K562 (cell line): ENCODE results near the gene NEDD8. TPM values are rescaled to one million over a fixed set of nuclear protein-coding genes. Genes with fewer than 3 reads are reported as not detected.

Source experiments
- ATAC-seq: fragments of 200-7000 bp; cut with Tn5 transposase; 3 replicates; pipeline ENCODE4 v1.9.1; 2020; ENCODE audit warnings: moderate library complexity
- BruUV-seq: library from RNA; stranded (reverse); fragments of 400-500 nt; replicated peaks from 2 replicates; lab custom pipeline; 2021; lab: Mats Ljungman, UMichigan
- CTCF ChIA-PET: fragments of 300-600 bp; formaldehyde crosslinking; extraction: SDS; loops from one replicate; lab custom pipeline; 2021; ENCODE audit warnings: low intra/inter-chr PET ratio; lab: Yijun Ruan, JAX
- POLR2A ChIA-PET: fragments of 300-600, 350-650 bp; sonication (Branson Sonifier 250); formaldehyde crosslinking; extraction: SDS; loops from one replicate; lab custom pipeline; 2021; ENCODE audit warnings: antibody characterized with exemption, inconsistent platforms; lab: Yijun Ruan, JAX
- DNase-seq, 4 experiments: peaks; one replicate each; pipeline versions ENCODE4 v3.0.0 to v3.0.0-alpha.2; 2011 to 2018; ENCODE audit warnings: low spot score in 3 of 4, mixed read lengths in 3 of 4; ENCODE audit errors: extremely low read depth in 1 of 4
- FAIRE-seq: peaks from 2 replicates; lab custom pipeline; 2011; peaks lifted over from hg19 to GRCh38; lab: Jason Lieb, UNC
- H2AFZ ChIP-seq: 2 replicates; pipeline ENCODE4 v1.6.0; 2011; ENCODE audit warnings: low read depth, low read length, control low read depth, inconsistent platforms
- H3K27ac ChIP-seq: fragments of 200-600 bp; 3 replicates; pipeline ENCODE4 v1.8.0; 2011; ENCODE audit warnings: low read depth, mild to moderate bottlenecking, control low read depth, inconsistent platforms, low read length, moderate library complexity, mixed read lengths; ENCODE audit errors: extremely low read depth
- H3K27me3 ChIP-seq, 2 experiments: fragments of 300-600 bp in 1 of 2; 2 replicates in 1 of 2; 3 replicates in 1 of 2; pipeline versions ENCODE4 v1.6.0 to v1.8.0; 2011; ENCODE audit warnings: inconsistent platforms in 2 of 2, low read length in 2 of 2, mild to moderate bottlenecking in 1 of 2, mixed read lengths in 1 of 2, moderate library complexity in 1 of 2; ENCODE audit not compliant: control insufficient read depth in 2 of 2, insufficient read depth in 2 of 2
- H3K36me3 ChIP-seq: fragments of 300-600 bp; 3 replicates; pipeline ENCODE4 v1.8.0; 2011; ENCODE audit warnings: mild to moderate bottlenecking, low read length, inconsistent platforms; ENCODE audit not compliant: control insufficient read depth, insufficient read depth
- H3K4me1 ChIP-seq, 2 experiments: fragments of 200-600 bp in 1 of 2; replicated peaks in 1 of 2; 2 replicates in 1 of 2; 3 replicates in 1 of 2; pipeline versions ENCODE4 v1.5.1 to v1.8.0; 2011; ENCODE audit warnings: inconsistent platforms in 2 of 2, low read length in 2 of 2, mild to moderate bottlenecking in 1 of 2, mixed read lengths in 1 of 2, moderate library complexity in 1 of 2; ENCODE audit not compliant: control insufficient read depth in 2 of 2, insufficient read depth in 2 of 2
- H3K4me2 ChIP-seq: 2 replicates; pipeline ENCODE4 v1.6.1; 2011; ENCODE audit warnings: low read length, control low read depth, inconsistent platforms, mixed read lengths; ENCODE audit not compliant: insufficient read depth
- H3K4me3 ChIP-seq: fragments of 200-600 bp; sonication (generic), shearing (Covaris generic); 2 replicates; pipeline ENCODE4 v1.5.1; 2016; ENCODE audit warnings: control low read depth, inconsistent platforms
- H3K79me2 ChIP-seq: fragments of 200-600 bp; 3 replicates; pipeline ENCODE4 v1.8.0; 2011; ENCODE audit warnings: low read length, inconsistent platforms; ENCODE audit not compliant: control insufficient read depth, insufficient read depth
- H3K9ac ChIP-seq, 2 experiments: 2 replicates each; pipeline versions ENCODE4 v1.6.0 to v1.6.1; 2011; ENCODE audit warnings: low read depth in 2 of 2, low read length in 2 of 2, control low read depth in 1 of 2, inconsistent platforms in 1 of 2, mild to moderate bottlenecking in 1 of 2, mixed read lengths in 1 of 2; ENCODE audit not compliant: insufficient read depth in 1 of 2
- H3K9me1 ChIP-seq: one replicate; pipeline ENCODE4 v1.6.0; 2011; ENCODE audit warnings: inconsistent platforms, mild to moderate bottlenecking, low read length, moderate library complexity; ENCODE audit not compliant: control insufficient read depth, insufficient read depth
- H3K9me3 ChIP-seq: replicated peaks from 2 replicates; pipeline ENCODE4 v1.5.1; 2011; ENCODE audit warnings: low read depth, low read length, inconsistent platforms; ENCODE audit not compliant: control insufficient read depth, insufficient read depth
- H4K20me1 ChIP-seq: replicated peaks from 2 replicates; pipeline ENCODE4 v1.6.1; 2011; ENCODE audit warnings: low read length, inconsistent platforms, mixed read lengths; ENCODE audit not compliant: control insufficient read depth, insufficient read depth
- ELF2 ChIP-seq: fragments of 250-450 bp; sonication (Bioruptor Pico); IDR thresholded peaks from 2 replicates; pipeline ENCODE4 v1.5.0; 2021; ENCODE audit warnings: mild to moderate bottlenecking
- FOS ChIP-seq: IDR thresholded peaks from 3 replicates; pipeline ENCODE4 v1.6.1; 2011; ENCODE audit not compliant: insufficient read length; ENCODE audit errors: extremely low read depth
- FOXJ3 ChIP-seq: sonication (generic); formaldehyde crosslinking; IDR thresholded peaks from 2 replicates; pipeline ENCODE4 v1.4.0; 2020; ENCODE audit warnings: mild to moderate bottlenecking, missing genetic modification reagents
- MBD1 ChIP-seq: fragments of 250-450 bp; sonication (Bioruptor Pico); IDR thresholded peaks from 2 replicates; pipeline ENCODE4 v1.8.0; 2022; ENCODE audit warnings: inconsistent platforms
- NFIC ChIP-seq: fragments of 450-650 bp; IDR thresholded peaks from 2 replicates; pipeline ENCODE4 v1.6.1; 2017; ENCODE audit warnings: mild to moderate bottlenecking, inconsistent platforms
- POLR2A ChIP-seq: fragments of 450-650 bp; conservative IDR thresholded peaks from 2 replicates; pipeline ENCODE4 v1.6.1; 2016
- POLR3A ChIP-seq: IDR thresholded peaks from 2 replicates; pipeline ENCODE4 v1.6.1; 2011; ENCODE audit warnings: borderline replicate concordance, mild to moderate bottlenecking, moderate library complexity; ENCODE audit not compliant: insufficient read length, insufficient read depth; ENCODE audit errors: extremely low read depth
- RCOR1 ChIP-seq, 2 experiments: IDR thresholded peaks; 2 replicates each; pipeline ENCODE4 v1.6.1; 2012; ENCODE audit warnings: low read depth in 2 of 2, low read length in 2 of 2, borderline replicate concordance in 1 of 2, improper control_type of control experiment in 1 of 2
- SETDB1 ChIP-seq: IDR thresholded peaks from one replicate; pipeline ENCODE4 v1.6.1; 2012; ENCODE audit warnings: low read length, control low read depth, inconsistent platforms
- SMARCC2 ChIP-seq: fragments of 450-650 bp; IDR thresholded peaks from 2 replicates; pipeline ENCODE4 v1.6.1; 2017; ENCODE audit warnings: antibody characterized with exemption, moderate library complexity, mild to moderate bottlenecking, low read depth
- ZBTB5 ChIP-seq: fragments of 450-650 bp; IDR thresholded peaks from 2 replicates; pipeline ENCODE4 v1.6.1; 2017; ENCODE audit warnings: antibody characterized with exemption
- ZBTB9 ChIP-seq: fragments of 450-650 bp; formaldehyde crosslinking; IDR thresholded peaks from 2 replicates; pipeline ENCODE4 v1.4.0; 2020; ENCODE audit warnings: mild to moderate bottlenecking, moderate library complexity
- ZNF146 ChIP-seq: IDR thresholded peaks from one replicate; pipeline ENCODE4 v1.6.1; 2018; ENCODE audit warnings: missing compliant biosample characterization; ENCODE audit not compliant: unreplicated experiment
- ZNF507 ChIP-seq: conservative IDR thresholded peaks from 2 replicates; pipeline ENCODE4 v1.6.1; 2017; ENCODE audit warnings: missing genetic modification characterization, missing compliant biosample characterization
- ZNF511 ChIP-seq: sonication (generic); formaldehyde crosslinking; IDR thresholded peaks from 2 replicates; pipeline ENCODE4 v1.8.0; 2022; ENCODE audit warnings: mild to moderate bottlenecking, missing genetic modification reagents
- ZNF561 ChIP-seq: fragments of 450-650 bp; formaldehyde crosslinking; conservative IDR thresholded peaks from 2 replicates; pipeline ENCODE4 v1.4.0; 2020; ENCODE audit warnings: mild to moderate bottlenecking, moderate library complexity
- ZNF668 ChIP-seq: fragments of 250-450 bp; sonication (Bioruptor Pico); IDR thresholded peaks from 2 replicates; pipeline ENCODE4 v1.8.0; 2022; ENCODE audit warnings: mild to moderate bottlenecking, inconsistent platforms
- WGBS: fragments of 100-300 bp; shearing (Covaris generic); methylation state at CpG from one replicate; pipeline ENCODE4 v1.1.6; 2016; ENCODE audit warnings: low coverage, mixed read lengths; ENCODE audit not compliant: insufficient coverage; ENCODE audit errors: missing lambda C conversion rate; 5-methylcytosine and 5-hydroxymethylcytosine counted together
- in situ Hi-C: fragments of 300-500 bp; cut with MboI; formaldehyde crosslinking; loops from 4 replicates; pipeline ENCODE4 v1.15.0; 2018; ENCODE audit warnings: inconsistent platforms, mixed read lengths
- intact Hi-C: fragments of 100-400 bp; cut with micrococcal nuclease; formaldehyde crosslinking; loops from 2 replicates; pipeline ENCODE4 v1.14.2; 2022
- polyA plus RNA-seq, 8 experiments: library from polyadenylated mRNA; depleted of rRNA in 4 of 8; stranded (reverse) in 5 of 8; unstranded in 3 of 8; fragments of >200 nt; fragmentation: Nextera tagmentation in 2 of 8; fragmentation: Illumina TruSeq in 1 of 8; extraction: Ambion mirVana in 2 of 8; extraction: Trizol in 1 of 8; gene quantifications; 2 replicates each; pipeline versions ENCODE4 v1.2.1 to v1.2.3, GENCODE V29; 2011 to 2014; ENCODE audit warnings: inconsistent platforms in 1 of 8, missing spikeins in 1 of 8
- total RNA-seq, 7 experiments: library from RNA; depleted of rRNA in 6 of 7; stranded (reverse); fragments of >200 nt in 6 of 7; fragmentation: Illumina TruSeq in 2 of 7; extraction: Trizol in 2 of 7; gene quantifications; 2 replicates each; pipeline versions ENCODE4 v1.2.1 to v1.2.3, GENCODE V29; 2011 to 2021; ENCODE audit warnings: low replicate concordance in 1 of 7

The NEDD8 gene
- total and polyA plus RNA-seq, 9 of the 15 experiments (the other 6 are each of a cell fraction or from before 2014, with no cell fraction given), result 142 to 691 (median 260) TPM

GRCh38 chr14:24219080-24219479 lies 13.1 kb downstream of the NEDD8 start:
- H3K9ac ChIP-seq, result no peak overlapping the region
- peaks cover 4 to 6% of the 10 kb centered on the region in 2 experiments; a peak in 4 of 5 replicates for H3K4me1 ChIP-seq
- intact Hi-C loops, result no loop called here
- H3K27ac ChIP-seq, result no peak overlapping the region
- no peak for TF ChIP-seq ZNF507
- TF ChIP-seq FOS, result no peak
- TF ChIP-seq ZNF668 (CRISPR knock-in tag), result no peak
- no peak for TF ChIP-seq ZNF146 (CRISPR knock-in tag)
- TF ChIP-seq ZBTB9, result no peak
- no peak for TF ChIP-seq FOXJ3 (CRISPR knock-in tag)
- no peak for TF ChIP-seq MBD1
- no peak for TF ChIP-seq ELF2 (CRISPR knock-in tag)
- TF ChIP-seq RCOR1 (IDR thresholded peaks at IDR 0.05; ENCODE audit: borderline replicate concordance in 1 of 2, low read depth in 2 of 2, low read length in 2 of 2), result no peak
- no peak for TF ChIP-seq POLR3A
- no peak for TF ChIP-seq ZNF561 (CRISPR knock-in tag)
- TF ChIP-seq ZNF511 (CRISPR knock-in tag), result no peak
- TF ChIP-seq POLR2A, result no peak
- TF ChIP-seq SMARCC2, result no peak
- no peak for TF ChIP-seq NFIC
- no peak for TF ChIP-seq ZBTB5
- no peak for TF ChIP-seq SETDB1
- no peaks in the 10 kb centered on the region for H3K9me3 ChIP-seq
- no peak overlapping the region for H3K4me3 ChIP-seq
- ChIA-PET POLR2A (no interaction called here), CTCF (no interaction called here)
- 70% methylated on average over 2 of the region's 4 CpGs for WGBS
- H2AFZ ChIP-seq, result no peak overlapping the region
- DNase-seq (no peak), ATAC-seq (no peak), FAIRE-seq (no peak)
- H3K4me2 ChIP-seq, result no peak overlapping the region
- H3K79me2 ChIP-seq, result peaks cover 16% of the 10 kb centered on the region
- H3K9me1 ChIP-seq, result no peaks in the 10 kb centered on the region
- H3K36me3 ChIP-seq, result peaks cover 13% of the 10 kb centered on the region; the same call in 2 of the 3 replicates
- BruUV-seq, result no TSS peak
- in situ Hi-C loops, result no loop called here
- H3K27me3 ChIP-seq, result no peaks in the 10 kb centered on the region
- H4K20me1 ChIP-seq, result no peaks in the 10 kb centered on the region
